ENCODE measurements around the gene OR12D3. TPM values are rescaled to one million over a fixed set of nuclear protein-coding genes. Genes with fewer than 3 reads are reported as not detected.
A peak's percentile ranks its signal among the peaks of the same experiment; 100 is the strongest.

The OR12D3 gene, protein sequence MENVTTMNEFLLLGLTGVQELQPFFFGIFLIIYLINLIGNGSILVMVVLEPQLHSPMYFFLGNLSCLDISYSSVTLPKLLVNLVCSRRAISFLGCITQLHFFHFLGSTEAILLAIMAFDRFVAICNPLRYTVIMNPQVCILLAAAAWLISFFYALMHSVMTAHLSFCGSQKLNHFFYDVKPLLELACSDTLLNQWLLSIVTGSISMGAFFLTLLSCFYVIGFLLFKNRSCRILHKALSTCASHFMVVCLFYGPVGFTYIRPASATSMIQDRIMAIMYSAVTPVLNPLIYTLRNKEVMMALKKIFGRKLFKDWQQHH
- polyA plus RNA-seq (2013, experiment 1 of 2), result not detected
- polyA plus RNA-seq (2013, experiment 2 of 2), result not detected

DNA sequence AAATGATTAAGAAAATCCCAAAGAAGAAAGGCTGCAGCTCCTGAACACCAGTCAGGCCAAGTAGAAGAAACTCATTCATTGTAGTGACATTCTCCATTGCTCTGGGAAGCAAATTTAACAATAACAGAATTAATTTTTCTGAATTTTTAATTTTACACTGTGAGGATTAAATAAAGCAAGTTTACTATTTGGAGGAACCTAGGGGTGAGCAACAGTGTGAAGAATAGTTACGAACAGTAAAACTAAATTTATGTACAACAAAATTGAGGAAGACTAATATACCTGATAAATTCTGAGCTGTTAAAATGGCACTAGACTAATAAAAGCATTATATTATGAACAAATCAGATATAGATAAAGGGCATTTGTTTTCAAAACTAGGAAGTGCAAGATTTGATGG, at the start of gene OR12D3:
Gene OR12D3 (minus strand): TSS at position 101 of the 400 bp plus-strand sequence. CDS start 4 bp downstream, at position 97.
- Histone ChIP-seq H3K36me3 (ENCODE audit: control insufficient read depth in 1 of 2, insufficient read depth in 2 of 2, low read depth in 1 of 2, low read length in 2 of 2) (no peaks in the 10 kb centered on the region), H4K91ac (ENCODE audit: low read length) (no peak within 1 kb of the TSS), H2BK5ac (ENCODE audit: low read depth, low read length, poor library complexity, severe bottlenecking) (no peak within 1 kb of the TSS), H3K18ac (ENCODE audit: low read depth in 1 of 2, low read length in 2 of 2) (no peak within 1 kb of the TSS), H3K9me3 (ENCODE audit: control insufficient read depth, low read length) (peaks cover 6% of the 10 kb centered on the region), H3K4me3 (ENCODE audit: insufficient read depth in 1 of 2, low read depth in 1 of 2, low read length in 2 of 2) (no peak within 1 kb of the TSS), H2AFZ (ENCODE audit: low read depth, low read length) (peak within 1 kb of the TSS; percentile 18), H3K79me1 (replicated peaks; ENCODE audit: low read length, poor library complexity, severe bottlenecking) (no peaks in the 10 kb centered on the region), H2BK120ac (ENCODE audit: low read depth, low read length) (no peak within 1 kb of the TSS), H2BK15ac (ENCODE audit: low read depth, poor library complexity, severe bottlenecking) (no peak within 1 kb of the TSS), H3K27ac (ENCODE audit: low read length, poor library complexity, severe bottlenecking) (no peak within 1 kb of the TSS), H3K23ac (ENCODE audit: low read length in 2 of 2) (no peak within 1 kb of the TSS), H2BK12ac (ENCODE audit: low read length in 2 of 2) (no peak within 1 kb of the TSS), H3K4me1 (ENCODE audit: control insufficient read depth, insufficient read depth, low read depth, low read length) (no peaks in the 10 kb centered on the region), H3K4me2 (ENCODE audit: low read length, poor library complexity, severe bottlenecking) (no peak within 1 kb of the TSS), H4K8ac (ENCODE audit: low read length) (no peak within 1 kb of the TSS), H3K14ac (ENCODE audit: low read length in 2 of 2) (no peak within 1 kb of the TSS), H3K4ac (ENCODE audit: low read depth in 1 of 2, low read length in 2 of 2) (no peak within 1 kb of the TSS), H3K27me3 (ENCODE audit: control insufficient read depth in 1 of 2, insufficient read depth in 1 of 2, low read length in 2 of 2) (no peaks in the 10 kb centered on the region), H3K9ac (ENCODE audit: low read length) (no peak within 1 kb of the TSS), H2AK5ac (ENCODE audit: low read length, severe bottlenecking) (no peak within 1 kb of the TSS)
- WGBS, result 100% methylated on average over 1 of the region's 1 CpG
- DNase-seq, result no peak

DNA sequence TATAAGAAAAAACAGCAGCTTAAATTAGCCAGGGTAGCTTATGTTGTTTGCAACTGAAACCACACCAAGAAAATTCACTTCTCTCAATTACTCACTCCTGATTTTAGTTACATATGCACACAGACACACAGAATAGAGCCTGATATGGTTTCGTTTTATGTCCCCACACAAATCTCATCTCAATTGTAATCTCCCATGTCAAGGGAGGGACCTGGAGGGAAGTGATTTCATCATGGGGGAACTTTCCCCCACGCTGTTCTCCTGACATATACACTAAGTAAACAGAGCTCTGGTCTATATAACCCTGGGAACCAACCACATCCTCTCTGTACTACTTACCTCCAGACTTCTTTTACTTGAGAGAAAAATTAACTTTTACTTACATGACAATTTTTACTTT, 49.5 kb upstream of the OR12D3 start:
- no peaks in the 10 kb centered on the region for H3K36me3 ChIP-seq (ENCODE audit: control insufficient read depth in 1 of 2, insufficient read depth in 2 of 2, low read depth in 1 of 2, low read length in 2 of 2)
- H2BK12ac ChIP-seq (ENCODE audit: low read length in 2 of 2), result no peak overlapping the region

DNA sequence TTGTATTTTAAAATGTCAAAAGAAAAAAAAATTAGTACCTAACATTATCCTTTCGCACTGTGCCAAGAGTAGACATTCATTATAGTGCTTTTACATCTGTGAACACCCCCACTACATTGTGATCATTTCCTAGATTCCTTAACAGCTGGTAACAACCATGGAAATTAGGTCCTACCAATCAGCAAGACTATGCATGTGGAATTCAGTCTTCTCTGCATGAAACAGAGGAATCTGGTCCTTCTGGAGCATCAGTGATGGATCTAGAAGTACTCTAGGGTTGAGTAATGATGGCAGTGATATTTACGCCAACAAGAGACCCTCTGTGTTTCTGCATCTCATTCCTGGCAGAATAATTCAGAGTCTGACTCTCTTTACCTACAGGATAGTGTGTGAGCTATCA, 49.1 kb upstream of the OR12D3 start:
- Histone ChIP-seq H3K4me3 (ENCODE audit: insufficient read depth in 1 of 2, low read depth in 1 of 2, low read length in 2 of 2) (no peak overlapping the region), H3K18ac (ENCODE audit: low read depth in 1 of 2, low read length in 2 of 2) (no peak overlapping the region), H3K14ac (ENCODE audit: low read length in 2 of 2) (no peak overlapping the region), H3K27me3 (ENCODE audit: control insufficient read depth in 1 of 2, insufficient read depth in 1 of 2, low read length in 2 of 2) (no peaks in the 10 kb centered on the region), H4K8ac (ENCODE audit: low read length) (no peak overlapping the region), H3K4me2 (ENCODE audit: low read length, poor library complexity, severe bottlenecking) (no peak overlapping the region), H2BK120ac (ENCODE audit: low read depth, low read length) (no peak overlapping the region), H4K91ac (ENCODE audit: low read length) (no peak overlapping the region), H3K9me3 (ENCODE audit: control insufficient read depth, low read length) (peaks cover 2% of the 10 kb centered on the region), H2AK5ac (ENCODE audit: low read length, severe bottlenecking) (no peak overlapping the region), H2BK5ac (ENCODE audit: low read depth, low read length, poor library complexity, severe bottlenecking) (no peak overlapping the region), H2BK15ac (ENCODE audit: low read depth, poor library complexity, severe bottlenecking) (no peak overlapping the region), H3K36me3 (ENCODE audit: control insufficient read depth in 1 of 2, insufficient read depth in 2 of 2, low read depth in 1 of 2, low read length in 2 of 2) (no peaks in the 10 kb centered on the region), H3K79me1 (replicated peaks; ENCODE audit: low read length, poor library complexity, severe bottlenecking) (no peaks in the 10 kb centered on the region), H2BK12ac (ENCODE audit: low read length in 2 of 2) (no peak overlapping the region), H2AFZ (ENCODE audit: low read depth, low read length) (no peak overlapping the region), H3K9ac (ENCODE audit: low read length) (no peak overlapping the region), H3K4ac (ENCODE audit: low read depth in 1 of 2, low read length in 2 of 2) (no peak overlapping the region), H3K4me1 (ENCODE audit: control insufficient read depth, insufficient read depth, low read depth, low read length) (no peaks in the 10 kb centered on the region), H3K23ac (ENCODE audit: low read length in 2 of 2) (no peak overlapping the region), H3K27ac (ENCODE audit: low read length, poor library complexity, severe bottlenecking) (no peak overlapping the region)
- 79% methylated on average over 1 of the region's 2 CpGs for WGBS
- DNase-seq, result no peak

More for the DNA sequence above, 49.5 kb upstream of the OR12D3 start:
- H2AFZ ChIP-seq (ENCODE audit: low read depth, low read length), result no peak overlapping the region
- H3K27me3 ChIP-seq (ENCODE audit: control insufficient read depth in 1 of 2, insufficient read depth in 1 of 2, low read length in 2 of 2), result no peaks in the 10 kb centered on the region
- H3K27ac ChIP-seq (ENCODE audit: low read length, poor library complexity, severe bottlenecking), result no peak overlapping the region
- H4K91ac ChIP-seq (ENCODE audit: low read length), result no peak overlapping the region
- no peak overlapping the region for H2BK5ac ChIP-seq (ENCODE audit: low read depth, low read length, poor library complexity, severe bottlenecking)
- WGBS, result 33% methylated on average over 1 of the region's 2 CpGs
- H3K9me3 ChIP-seq (ENCODE audit: control insufficient read depth, low read length), result peaks cover 2% of the 10 kb centered on the region
- H2AK5ac ChIP-seq (ENCODE audit: low read length, severe bottlenecking), result no peak overlapping the region
- no peaks in the 10 kb centered on the region for H3K4me1 ChIP-seq (ENCODE audit: control insufficient read depth, insufficient read depth, low read depth, low read length)
- H3K4me2 ChIP-seq (ENCODE audit: low read length, poor library complexity, severe bottlenecking), result no peak overlapping the region
- no peaks in the 10 kb centered on the region for H3K79me1 ChIP-seq (replicated peaks; ENCODE audit: low read length, poor library complexity, severe bottlenecking)
- DNase-seq, result no peak
- no peak overlapping the region for H3K4me3 ChIP-seq (ENCODE audit: insufficient read depth in 1 of 2, low read depth in 1 of 2, low read length in 2 of 2)
- H4K8ac ChIP-seq (ENCODE audit: low read length), result no peak overlapping the region
- H3K9ac ChIP-seq (ENCODE audit: low read length), result no peak overlapping the region
- no peak overlapping the region for H2BK120ac ChIP-seq (ENCODE audit: low read depth, low read length)
- no peak overlapping the region for H3K23ac ChIP-seq (ENCODE audit: low read length in 2 of 2)
- H3K14ac ChIP-seq (ENCODE audit: low read length in 2 of 2), result no peak overlapping the region
- no peak overlapping the region for H3K4ac ChIP-seq (ENCODE audit: low read depth in 1 of 2, low read length in 2 of 2)
- no peak overlapping the region for H3K18ac ChIP-seq (ENCODE audit: low read depth in 1 of 2, low read length in 2 of 2)
- H2BK15ac ChIP-seq (ENCODE audit: low read depth, poor library complexity, severe bottlenecking), result no peak overlapping the region

DNA sequence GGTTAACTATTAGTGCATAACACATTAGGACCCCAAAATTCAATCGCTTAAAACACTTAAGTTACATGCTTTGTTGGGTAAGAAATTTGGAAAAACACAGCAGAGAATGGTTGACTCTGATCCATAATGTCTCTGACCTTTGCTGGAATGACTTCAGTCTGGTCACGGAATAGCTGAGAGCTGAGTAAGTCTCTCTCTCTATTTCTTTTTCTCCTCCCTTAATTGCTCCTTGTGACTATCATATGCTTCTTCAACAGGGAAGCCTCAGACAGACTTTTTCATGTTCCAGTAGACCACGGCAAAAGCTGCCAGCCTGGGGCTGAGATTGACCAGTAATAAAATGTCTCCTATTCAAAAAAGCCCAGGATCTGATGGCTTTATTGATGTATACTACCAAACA, 44.4 kb upstream of the OR12D3 start:
- Histone ChIP-seq H2AFZ (ENCODE audit: low read depth, low read length) (no peak overlapping the region), H3K27me3 (ENCODE audit: control insufficient read depth in 1 of 2, insufficient read depth in 1 of 2, low read length in 2 of 2) (no peaks in the 10 kb centered on the region), H3K36me3 (ENCODE audit: control insufficient read depth in 1 of 2, insufficient read depth in 2 of 2, low read depth in 1 of 2, low read length in 2 of 2) (no peaks in the 10 kb centered on the region), H4K8ac (ENCODE audit: low read length) (no peak overlapping the region), H3K4me3 (ENCODE audit: insufficient read depth in 1 of 2, low read depth in 1 of 2, low read length in 2 of 2) (no peak overlapping the region), H2AK5ac (ENCODE audit: low read length, severe bottlenecking) (no peak overlapping the region), H3K14ac (ENCODE audit: low read length in 2 of 2) (no peak overlapping the region), H2BK120ac (ENCODE audit: low read depth, low read length) (no peak overlapping the region), H2BK15ac (ENCODE audit: low read depth, poor library complexity, severe bottlenecking) (no peak overlapping the region), H2BK5ac (ENCODE audit: low read depth, low read length, poor library complexity, severe bottlenecking) (no peak overlapping the region), H4K91ac (ENCODE audit: low read length) (no peak overlapping the region), H3K4ac (ENCODE audit: low read depth in 1 of 2, low read length in 2 of 2) (no peak overlapping the region), H3K9me3 (ENCODE audit: control insufficient read depth, low read length) (peaks cover 2% of the 10 kb centered on the region), H3K23ac (ENCODE audit: low read length in 2 of 2) (no peak overlapping the region), H3K18ac (ENCODE audit: low read depth in 1 of 2, low read length in 2 of 2) (no peak overlapping the region), H2BK12ac (ENCODE audit: low read length in 2 of 2) (no peak overlapping the region), H3K9ac (ENCODE audit: low read length) (no peak overlapping the region), H3K79me1 (replicated peaks; ENCODE audit: low read length, poor library complexity, severe bottlenecking) (no peaks in the 10 kb centered on the region), H3K27ac (ENCODE audit: low read length, poor library complexity, severe bottlenecking) (peak overlapping the region; percentile 49), H3K4me2 (ENCODE audit: low read length, poor library complexity, severe bottlenecking) (no peak overlapping the region), H3K4me1 (ENCODE audit: control insufficient read depth, insufficient read depth, low read depth, low read length) (no peaks in the 10 kb centered on the region)
- WGBS, result 82% methylated on average over 3 of the region's 3 CpGs
- no peak for DNase-seq
